ENCODE results near the gene OAS2.

The OAS2 gene, protein sequence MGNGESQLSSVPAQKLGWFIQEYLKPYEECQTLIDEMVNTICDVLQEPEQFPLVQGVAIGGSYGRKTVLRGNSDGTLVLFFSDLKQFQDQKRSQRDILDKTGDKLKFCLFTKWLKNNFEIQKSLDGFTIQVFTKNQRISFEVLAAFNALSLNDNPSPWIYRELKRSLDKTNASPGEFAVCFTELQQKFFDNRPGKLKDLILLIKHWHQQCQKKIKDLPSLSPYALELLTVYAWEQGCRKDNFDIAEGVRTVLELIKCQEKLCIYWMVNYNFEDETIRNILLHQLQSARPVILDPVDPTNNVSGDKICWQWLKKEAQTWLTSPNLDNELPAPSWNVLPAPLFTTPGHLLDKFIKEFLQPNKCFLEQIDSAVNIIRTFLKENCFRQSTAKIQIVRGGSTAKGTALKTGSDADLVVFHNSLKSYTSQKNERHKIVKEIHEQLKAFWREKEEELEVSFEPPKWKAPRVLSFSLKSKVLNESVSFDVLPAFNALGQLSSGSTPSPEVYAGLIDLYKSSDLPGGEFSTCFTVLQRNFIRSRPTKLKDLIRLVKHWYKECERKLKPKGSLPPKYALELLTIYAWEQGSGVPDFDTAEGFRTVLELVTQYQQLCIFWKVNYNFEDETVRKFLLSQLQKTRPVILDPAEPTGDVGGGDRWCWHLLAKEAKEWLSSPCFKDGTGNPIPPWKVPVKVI

DNA sequence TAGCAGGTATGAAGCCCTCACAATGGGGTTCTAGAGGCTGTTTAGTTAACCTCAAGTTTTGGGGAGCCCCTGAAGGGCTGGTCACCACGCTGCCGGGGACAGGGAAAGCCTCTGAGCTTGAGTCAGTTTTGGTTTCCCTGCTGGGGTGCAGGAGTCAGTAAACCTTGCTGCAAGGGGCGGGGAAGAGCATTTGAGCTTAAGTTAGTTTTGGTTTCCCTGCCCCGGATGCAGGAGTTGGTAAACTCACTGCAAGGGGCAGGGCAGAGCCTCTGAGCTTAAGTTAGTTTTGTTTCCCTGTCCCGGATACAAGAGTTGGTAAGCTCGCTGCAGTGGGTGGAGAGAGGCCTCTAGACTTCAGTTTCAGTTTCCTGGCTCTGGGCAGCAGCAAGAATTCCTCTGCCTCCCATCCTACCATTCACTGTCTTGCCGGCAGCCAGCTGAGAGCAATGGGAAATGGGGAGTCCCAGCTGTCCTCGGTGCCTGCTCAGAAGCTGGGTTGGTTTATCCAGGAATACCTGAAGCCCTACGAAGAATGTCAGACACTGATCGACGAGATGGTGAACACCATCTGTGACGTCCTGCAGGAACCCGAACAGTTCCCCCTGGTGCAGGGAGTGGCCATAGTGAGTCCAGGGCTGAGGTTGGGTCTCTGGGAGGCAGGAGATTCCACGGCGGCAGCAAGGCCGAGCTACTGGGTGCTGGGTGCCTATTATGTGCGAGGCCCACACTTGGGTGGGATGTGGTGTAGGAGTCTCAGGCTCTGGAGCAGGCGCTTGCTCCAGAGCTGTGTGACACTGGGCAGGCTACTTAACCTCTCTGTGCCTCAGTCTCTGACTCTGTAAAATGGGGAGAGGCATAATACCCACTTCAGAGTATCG, at the start of gene OAS2:
Gene OAS2, plus strand, starts transcription at position 357 of the 878 bp plus-strand sequence. Its CDS starts 90 bp downstream, at position 447.
- TF ChIP-seq CTCF (IDR thresholded peaks at IDR 0.05; ENCODE audit: extremely low read depth, insufficient read depth, missing control alignments): no peak
- DNase-seq (ENCODE audit: low spot score): peak; percentile 84

GRCh38 chr12:112928978-112929377, 49.3 kb upstream of the OAS2 start:
- DNase-seq (ENCODE audit: low spot score): no peak
- peak; percentile 39 for TF ChIP-seq CTCF (IDR thresholded peaks at IDR 0.05; ENCODE audit: extremely low read depth, insufficient read depth, missing control alignments)
- in situ Hi-C loops (cut with MboI; ENCODE audit: low pct_unique_long_range_greater_than_20kb, low sequenced_read_pairs, unreplicated experiment): no loop called here

More for the DNA sequence above, at the start of gene OAS2:
- in situ Hi-C loops (cut with MboI; ENCODE audit: low pct_unique_long_range_greater_than_20kb, low sequenced_read_pairs, unreplicated experiment): no loop called here

- in situ Hi-C loops (cut with MboI; ENCODE audit: low pct_unique_long_range_greater_than_20kb, low sequenced_read_pairs, unreplicated experiment): no loop called here
- no peak for DNase-seq (ENCODE audit: low spot score)
- no peak for TF ChIP-seq CTCF (IDR thresholded peaks at IDR 0.05; ENCODE audit: extremely low read depth, insufficient read depth, missing control alignments)
Observed at GRCh38 chr12:112929715-112930114, 48.6 kb upstream of the OAS2 start.

GRCh38 chr12:112930350-112930749, 48.0 kb upstream of the OAS2 start:
- no peak for DNase-seq (ENCODE audit: low spot score)
- in situ Hi-C loops (cut with MboI; ENCODE audit: low pct_unique_long_range_greater_than_20kb, low sequenced_read_pairs, unreplicated experiment): no loop called here

GRCh38 chr12:112932485-112933128, 45.7 kb upstream of the OAS2 start:
- in situ Hi-C loops (cut with MboI; ENCODE audit: low pct_unique_long_range_greater_than_20kb, low sequenced_read_pairs, unreplicated experiment): no loop called here
- no peak for TF ChIP-seq CTCF (IDR thresholded peaks at IDR 0.05; ENCODE audit: extremely low read depth, insufficient read depth, missing control alignments)
- no peak for DNase-seq (ENCODE audit: low spot score)

More at GRCh38 chr12:112930350-112930749, 48.0 kb upstream of the OAS2 start:
- no peak for TF ChIP-seq CTCF (IDR thresholded peaks at IDR 0.05; ENCODE audit: extremely low read depth, insufficient read depth, missing control alignments)

DNA sequence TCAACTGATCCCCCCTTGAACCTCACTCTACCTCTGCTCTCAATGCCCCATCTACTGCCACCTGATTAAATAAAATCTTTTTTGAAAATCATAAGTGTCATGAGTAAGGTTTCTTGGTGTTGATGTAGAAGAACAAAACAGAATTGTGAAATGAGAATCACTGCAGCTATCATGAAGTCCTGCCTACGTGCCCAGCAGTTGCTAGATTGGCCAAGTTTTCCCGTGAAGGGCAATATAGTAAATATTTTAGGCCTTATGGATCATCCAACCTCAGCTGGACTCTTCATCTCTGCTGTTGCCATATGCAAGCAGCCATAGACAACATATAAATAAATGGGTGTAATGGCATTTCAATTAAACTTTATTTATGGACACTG, 45.2 kb upstream of the OAS2 start:
- in situ Hi-C loops (cut with MboI; ENCODE audit: low pct_unique_long_range_greater_than_20kb, low sequenced_read_pairs, unreplicated experiment): no loop called here
- no peak for TF ChIP-seq CTCF (IDR thresholded peaks at IDR 0.05; ENCODE audit: extremely low read depth, insufficient read depth, missing control alignments)
- DNase-seq (ENCODE audit: low spot score): no peak

All from GM13977 (cell line).